Fibroblast of the aortic adventitia (primary cell): ENCODE results near the gene GOLGA6A. TPM values are rescaled to one million over a fixed set of nuclear protein-coding genes. Genes with fewer than 3 reads are reported as not detected.
"Not testable (repeated sequence)": the region's sequence is repeated elsewhere in the genome, so short reads cannot be mapped to it uniquely, and the experiment has no call there.

Source experiments
- DNase-seq: peaks from one replicate; pipeline ENCODE4 v3.0.0-alpha.2; 2010; ENCODE audit warnings: low read depth
- H3K4me3 ChIP-seq: 2 replicates; pipeline ENCODE4 v1.5.1; 2011; ENCODE audit warnings: low read depth, mild to moderate bottlenecking, control low read depth, low read length, moderate library complexity
- CTCF ChIP-seq: IDR thresholded peaks from 2 replicates; pipeline ENCODE4 v1.5.1; 2011; ENCODE audit warnings: mild to moderate bottlenecking, low read length, control low read depth, inconsistent platforms; ENCODE audit not compliant: insufficient read depth
- total RNA-seq: library from RNA; depleted of rRNA; stranded (reverse); fragments of >200 nt; gene quantifications from 2 replicates; pipeline ENCODE4 v1.2.3, GENCODE V29; 2012; ENCODE audit warnings: low replicate concordance

Gene GOLGA6A
- total RNA-seq, 1 donor: not detected

GRCh38 chr15:74122403-74123130, 40.2 kb upstream of the GOLGA6A start:
- TF ChIP-seq CTCF: no peak
- no peak for DNase-seq
- no peak overlapping the region for H3K4me3 ChIP-seq

DNA sequence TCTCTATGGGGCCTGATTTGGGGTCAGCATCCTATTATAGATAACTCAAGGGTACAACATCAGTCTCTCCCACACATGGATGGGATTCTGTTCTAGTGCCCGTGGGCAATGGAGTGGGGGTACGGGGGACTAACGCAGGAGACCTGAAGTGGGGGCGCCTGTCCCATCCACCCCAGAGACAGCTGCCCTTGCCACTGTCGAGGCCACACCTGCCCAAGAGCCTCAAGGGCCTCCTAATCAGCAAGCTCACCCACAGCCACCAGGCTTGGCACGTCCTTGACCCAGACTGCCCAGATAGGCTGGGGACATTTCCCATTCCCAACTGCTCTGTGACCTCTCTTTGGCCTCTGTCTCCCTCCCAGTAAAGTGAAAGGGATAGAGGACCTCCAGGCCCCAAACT, 39.5 kb upstream of the GOLGA6A start:
- no peak for TF ChIP-seq CTCF
- no peak overlapping the region for H3K4me3 ChIP-seq
- DNase-seq: no peak

DNA sequence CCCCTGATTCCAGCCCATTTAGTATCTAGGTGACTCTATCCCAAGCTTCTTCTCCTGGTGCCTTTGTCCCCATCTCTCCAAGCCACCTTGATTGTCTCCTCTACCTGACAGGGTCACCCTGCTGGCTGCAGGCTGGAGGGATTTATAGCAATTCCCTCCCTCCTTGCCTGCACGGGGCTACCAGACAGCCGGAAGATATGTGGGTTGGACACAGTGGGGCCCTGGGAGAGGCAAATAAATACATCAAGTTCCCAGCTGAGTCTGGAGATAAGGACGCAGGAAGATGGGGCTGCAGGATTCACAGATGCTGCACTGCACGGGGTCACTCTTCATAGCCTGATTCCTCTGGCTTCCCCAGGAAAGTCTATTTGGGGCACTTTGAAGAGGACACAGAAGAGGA, 38.7 kb upstream of the GOLGA6A start:
- DNase-seq: no peak
- H3K4me3 ChIP-seq: no peak overlapping the region
- TF ChIP-seq CTCF: no peak

DNA sequence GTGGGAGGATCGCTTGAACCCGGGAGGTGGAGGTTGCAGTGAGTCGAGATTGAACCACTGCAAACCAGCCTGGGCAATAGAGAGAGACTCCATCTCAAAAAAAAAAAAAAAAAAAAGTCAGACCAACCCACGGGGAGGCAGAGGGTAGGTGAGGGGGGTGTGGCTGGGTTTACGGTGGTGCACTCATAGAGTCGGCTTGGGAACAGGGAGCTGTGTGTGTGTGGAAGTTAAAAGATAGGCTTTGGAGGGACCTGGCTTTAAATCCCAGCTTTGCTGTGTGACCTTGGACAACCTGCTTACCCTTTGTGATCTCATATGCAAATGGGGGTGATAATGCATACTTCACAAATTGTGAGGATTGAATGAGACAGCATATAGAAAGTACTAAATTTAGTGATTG, 38.1 kb upstream of the GOLGA6A start:
- H3K4me3 ChIP-seq: no peak overlapping the region
- DNase-seq: no peak
- TF ChIP-seq CTCF: no peak

GRCh38 chr15:74109713-74110112, 27.4 kb upstream of the GOLGA6A start:
- TF ChIP-seq CTCF: no peak
- H3K4me3 ChIP-seq: no peak overlapping the region
- no peak for DNase-seq

DNA sequence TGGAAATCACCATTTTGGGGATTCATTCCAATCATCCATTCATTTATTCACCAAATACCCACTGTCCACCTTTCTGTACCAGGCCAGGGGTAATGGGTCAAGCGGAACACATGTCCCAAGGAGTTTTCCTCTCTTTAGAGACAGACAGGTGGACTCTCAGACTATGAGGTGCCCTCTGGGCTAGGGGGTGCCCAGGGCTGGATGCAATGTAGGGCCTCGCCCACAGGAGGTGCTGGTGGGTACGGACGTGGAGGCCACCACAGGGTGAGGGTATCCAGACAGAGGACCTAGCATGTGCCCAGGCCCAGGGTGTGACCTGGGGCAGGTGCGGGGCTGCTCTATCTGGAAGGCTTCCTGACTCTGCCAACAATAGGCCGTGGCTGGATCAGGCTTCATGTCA, 26.3 kb upstream of the GOLGA6A start:
- not testable (repeated sequence) for H3K4me3 ChIP-seq, DNase-seq
- peak; percentile 13 for TF ChIP-seq CTCF

DNA sequence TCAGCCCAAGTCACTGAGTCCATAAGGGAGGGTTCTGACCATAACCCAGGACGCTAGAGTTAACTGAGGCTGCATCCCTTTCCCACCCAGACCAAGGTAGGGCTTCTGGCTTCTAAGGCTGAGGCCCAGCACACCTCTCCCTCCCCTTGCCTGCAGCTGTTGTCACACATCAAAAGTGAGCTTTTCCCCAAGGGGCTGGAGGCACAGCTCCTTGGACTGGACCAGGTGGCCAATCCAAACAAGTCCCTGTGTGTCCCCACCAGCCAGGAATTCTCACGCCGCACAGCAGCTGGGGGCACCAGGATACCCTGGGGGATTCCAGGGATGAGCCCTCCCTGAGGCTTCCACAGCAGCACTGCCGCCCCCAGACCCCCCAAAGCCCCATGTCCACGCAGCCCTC, 25.8 kb upstream of the GOLGA6A start:
- H3K4me3 ChIP-seq: no peak overlapping the region
- TF ChIP-seq CTCF: no peak
- DNase-seq: no peak

DNA sequence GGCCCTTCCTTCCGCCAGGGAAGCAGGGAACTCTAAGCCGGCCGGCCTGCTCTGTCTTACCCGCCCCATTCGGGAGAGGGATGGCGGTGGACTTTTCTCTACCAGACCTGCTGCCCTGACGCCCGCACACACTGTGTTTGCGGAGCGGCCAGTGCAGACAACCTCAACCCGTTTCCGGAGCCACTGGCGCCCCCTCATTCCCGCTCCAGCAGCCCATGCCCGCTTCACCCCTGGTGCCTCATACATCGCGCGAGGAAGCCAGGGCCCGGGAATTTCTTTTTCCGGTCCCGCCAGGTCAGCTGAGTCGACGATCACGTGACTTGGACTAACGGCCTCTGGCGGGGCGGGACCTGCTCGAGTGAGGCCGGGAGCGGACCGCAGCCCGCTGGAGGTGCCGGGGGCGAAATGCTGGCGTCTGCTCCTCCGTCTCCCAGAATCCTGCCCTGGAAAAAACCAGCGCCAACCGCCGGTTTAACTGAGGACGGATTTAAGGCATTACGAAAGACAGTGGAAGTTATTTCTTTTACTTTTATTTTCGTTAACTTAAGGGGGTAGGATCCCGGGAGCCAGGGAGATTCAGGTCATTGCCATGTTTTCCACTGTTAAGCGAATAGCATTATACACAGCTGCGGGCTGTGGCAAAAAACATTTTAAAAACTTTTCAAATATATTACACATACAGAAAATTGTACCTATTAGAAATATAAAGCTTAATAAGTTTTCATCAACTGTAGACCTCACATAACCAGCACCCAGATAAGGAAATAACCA, 17.8 kb upstream of the GOLGA6A start:
- DNase-seq: peak; percentile 86
- H3K4me3 ChIP-seq: peak overlapping the region; percentile 49

- not testable (repeated sequence) for H3K4me3 ChIP-seq, DNase-seq
Measured at GRCh38 chr15:74096753-74097474, 14.6 kb upstream of the GOLGA6A start.
